HG03175 (cell line): ENCODE data around the gene ZFY.
"Not testable (repeated sequence)": the region's sequence is repeated elsewhere in the genome, so short reads cannot be mapped to it uniquely, and the experiment has no call there.

Source experiments
- ATAC-seq: cut with Tn5 transposase; IDR thresholded peaks from one replicate; pipeline ENCODE4 v1.9.1; 2021; ENCODE audit warnings: mild to moderate bottlenecking, moderate library complexity; ENCODE audit not compliant: unreplicated experiment

Gene ZFY

GRCh38 chrY:2972708-2973107 lies 37.5 kb downstream of the ZFY start:
- peak; percentile 35 for ATAC-seq

- peak; percentile 68 for ATAC-seq
Observed at GRCh38 chrY:2973110-2973751, 38.0 kb downstream of the ZFY start.

- no peak for ATAC-seq
Observed at GRCh38 chrY:2979283-2979682, 44.1 kb downstream of the ZFY start.

- no peak for ATAC-seq
Observed at GRCh38 chrY:2984491-2984890, 49.3 kb downstream of the ZFY start.

- not testable (repeated sequence) for ATAC-seq
Observed at GRCh38 chrY:2987178-2987577, 52.0 kb downstream of the ZFY start.

GRCh38 chrY:2997369-2997768 lies 62.2 kb downstream of the ZFY start:
- ATAC-seq: not testable (repeated sequence)

- no peak for ATAC-seq
Observed at GRCh38 chrY:3002190-3002589, 67.0 kb downstream of the ZFY start.

- ATAC-seq: peak; percentile 45
Observed at GRCh38 chrY:3002680-3003515, 67.7 kb downstream of the ZFY start.

- ATAC-seq: peak; percentile 25
Observed at GRCh38 chrY:3003516-3003830, 68.3 kb downstream of the ZFY start.

- ATAC-seq: peak; percentile 70
Observed at GRCh38 chrY:3003846-3004245, 68.7 kb downstream of the ZFY start.

- not testable (repeated sequence) for ATAC-seq
Observed at GRCh38 chrY:3006031-3006430, 70.8 kb downstream of the ZFY start.

- ATAC-seq: no peak
Observed at GRCh38 chrY:3007967-3008366, 72.8 kb downstream of the ZFY start.

- no peak for ATAC-seq
Observed at GRCh38 chrY:3012226-3012625, 77.0 kb downstream of the ZFY start.

- ATAC-seq: no peak
Observed at GRCh38 chrY:3016594-3016993, 81.4 kb downstream of the ZFY start.

- no peak for ATAC-seq
Observed at GRCh38 chrY:3018546-3018945, 83.4 kb downstream of the ZFY start.

GRCh38 chrY:3019584-3019983 lies 84.4 kb downstream of the ZFY start:
- no peak for ATAC-seq

- ATAC-seq: no peak
Observed at GRCh38 chrY:3021176-3021575, 86.0 kb downstream of the ZFY start.

GRCh38 chrY:3023606-3024005 lies 88.4 kb downstream of the ZFY start:
- no peak for ATAC-seq

- no peak for ATAC-seq
Observed at GRCh38 chrY:3025357-3025756, 90.2 kb downstream of the ZFY start.
